Upper lobe of left lung (tissue), 4 donors: Measurements from ENCODE around the gene LRP1B.

ENCODE experiments used
- EP300 ChIP-seq, 4 donors: sonication (generic); formaldehyde crosslinking; IDR thresholded peaks; one replicate each; pipeline ENCODE4 v1.5.1; 2017; ENCODE audit warnings: antibody characterized with exemption in 4 of 4, control low read depth in 2 of 4
- POLR2A ChIP-seq, 4 donors: fragments of 450-650 bp; IDR thresholded peaks; one replicate each; pipeline ENCODE4 v1.5.1; 2016 to 2017; ENCODE audit warnings: antibody characterized with exemption in 4 of 4, mild to moderate bottlenecking in 2 of 4
- POLR2AphosphoS5 ChIP-seq, 2 donors: sonication (generic); formaldehyde crosslinking; IDR thresholded peaks; one replicate each; pipeline ENCODE4 v1.5.1; 2017; ENCODE audit warnings: antibody characterized with exemption in 2 of 2
- TF ChIP-seq, protein P1 (sequence below), 6 experiments: fragments of 450-650 bp in 4 of 6; fragments of 200-600 bp in 2 of 6; sonication (generic) in 2 of 6; IDR thresholded peaks; one replicate each; pipeline ENCODE4 v1.5.1; 2016 to 2019; ENCODE audit warnings: antibody characterized with exemption in 6 of 6

DNA sequence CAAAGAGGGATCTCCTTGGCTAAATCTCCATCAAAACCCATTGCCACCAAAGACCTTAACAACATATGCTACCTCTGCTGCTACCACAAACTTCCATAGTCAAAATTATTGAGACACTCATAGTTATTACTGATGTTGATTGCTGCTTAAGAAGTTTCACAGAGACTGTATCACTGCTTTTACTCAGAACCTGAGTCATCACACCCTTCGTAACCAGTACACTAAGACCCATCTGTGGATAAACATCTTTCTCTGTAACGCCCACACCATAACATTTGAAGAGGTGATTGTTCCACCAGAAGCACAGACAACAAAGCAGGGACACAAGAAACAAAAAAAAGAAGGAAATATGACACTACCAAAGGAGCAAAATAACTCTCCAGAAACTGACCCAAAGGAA, 1563.1 kb downstream of the LRP1B start:
- TF ChIP-seq, protein P1, sequence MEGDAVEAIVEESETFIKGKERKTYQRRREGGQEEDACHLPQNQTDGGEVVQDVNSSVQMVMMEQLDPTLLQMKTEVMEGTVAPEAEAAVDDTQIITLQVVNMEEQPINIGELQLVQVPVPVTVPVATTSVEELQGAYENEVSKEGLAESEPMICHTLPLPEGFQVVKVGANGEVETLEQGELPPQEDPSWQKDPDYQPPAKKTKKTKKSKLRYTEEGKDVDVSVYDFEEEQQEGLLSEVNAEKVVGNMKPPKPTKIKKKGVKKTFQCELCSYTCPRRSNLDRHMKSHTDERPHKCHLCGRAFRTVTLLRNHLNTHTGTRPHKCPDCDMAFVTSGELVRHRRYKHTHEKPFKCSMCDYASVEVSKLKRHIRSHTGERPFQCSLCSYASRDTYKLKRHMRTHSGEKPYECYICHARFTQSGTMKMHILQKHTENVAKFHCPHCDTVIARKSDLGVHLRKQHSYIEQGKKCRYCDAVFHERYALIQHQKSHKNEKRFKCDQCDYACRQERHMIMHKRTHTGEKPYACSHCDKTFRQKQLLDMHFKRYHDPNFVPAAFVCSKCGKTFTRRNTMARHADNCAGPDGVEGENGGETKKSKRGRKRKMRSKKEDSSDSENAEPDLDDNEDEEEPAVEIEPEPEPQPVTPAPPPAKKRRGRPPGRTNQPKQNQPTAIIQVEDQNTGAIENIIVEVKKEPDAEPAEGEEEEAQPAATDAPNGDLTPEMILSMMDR (IDR thresholded peaks at IDR 0.05): no peak
- no peak for TF ChIP-seq POLR2A (IDR thresholded peaks at IDR 0.05)
- TF ChIP-seq POLR2AphosphoS5 (IDR thresholded peaks at IDR 0.05): no peak
- TF ChIP-seq EP300 (IDR thresholded peaks at IDR 0.05): no peak
